Endothelial cell of umbilical vein (primary cell): Measurements from ENCODE around the gene MVK. TPM values are rescaled to one million over a fixed set of nuclear protein-coding genes. Genes with fewer than 3 reads are reported as not detected.

Source experiments
- BruUV-seq: library from RNA; stranded (reverse); fragments of 400-500 nt; replicated peaks from 2 replicates; lab custom pipeline; 2021; lab: Mats Ljungman, UMichigan
- CTCF ChIA-PET: fragments of 300-600, 350-600 bp; sonication (Branson Sonifier 250); formaldehyde crosslinking; loops from one replicate; lab custom pipeline; 2021; ENCODE audit warnings: antibody characterized with exemption, inconsistent platforms; lab: Charles Lee
- POLR2A ChIA-PET: fragments of 300-600, 350-600 bp; sonication (Branson Sonifier 250); formaldehyde crosslinking; loops from one replicate; lab custom pipeline; 2021; ENCODE audit warnings: antibody characterized with exemption, inconsistent platforms; lab: Charles Lee
- DNase-seq: peaks from one replicate; pipeline ENCODE4 v3.0.0-alpha.2; 2011; ENCODE audit warnings: low read depth, low spot score
- FAIRE-seq: peaks from 2 replicates; lab custom pipeline; 2011; peaks lifted over from hg19 to GRCh38; lab: Jason Lieb, UNC
- H2AFZ ChIP-seq: 2 replicates; pipeline ENCODE4 v1.6.0; 2012; ENCODE audit warnings: low read depth, low read length, control low read depth, inconsistent platforms
- H3K27ac ChIP-seq: 2 replicates; pipeline ENCODE4 v1.5.1; 2011; ENCODE audit warnings: low read depth, mild to moderate bottlenecking, control low read depth, low read length, moderate library complexity; ENCODE audit not compliant: insufficient read depth
- H3K27me3 ChIP-seq, 2 experiments: 2 replicates each; pipeline versions ENCODE4 v1.6.0 to v1.6.1; 2011; ENCODE audit warnings: low read length in 2 of 2, mixed read lengths in 1 of 2; ENCODE audit not compliant: control insufficient read depth in 2 of 2, insufficient read depth in 2 of 2
- H3K36me3 ChIP-seq, 2 experiments: 2 replicates in 1 of 2; 3 replicates in 1 of 2; pipeline ENCODE4 v1.5.1; 2011; ENCODE audit warnings: low read length in 2 of 2, mild to moderate bottlenecking in 1 of 2, moderate library complexity in 1 of 2; ENCODE audit not compliant: control insufficient read depth in 2 of 2, insufficient read depth in 2 of 2; ENCODE audit errors: extremely low read depth in 1 of 2
- H3K4me1 ChIP-seq: 3 replicates; pipeline ENCODE4 v1.5.1; 2011; ENCODE audit warnings: mild to moderate bottlenecking, low read length; ENCODE audit not compliant: control insufficient read depth, insufficient read depth; ENCODE audit errors: extremely low read depth
- H3K4me2 ChIP-seq: 2 replicates; pipeline ENCODE4 v1.6.1; 2011; ENCODE audit warnings: low read length, control low read depth, mixed read lengths; ENCODE audit not compliant: insufficient read depth
- H3K4me3 ChIP-seq, 3 experiments: fragments of 200-600 bp in 1 of 3; sonication (generic), shearing (Covaris generic) in 1 of 3; replicated peaks in 1 of 3; 2 replicates each; pipeline ENCODE4 v1.5.1; 2011 to 2016; ENCODE audit warnings: control low read depth in 3 of 3, low read length in 3 of 3, mild to moderate bottlenecking in 2 of 3, inconsistent platforms in 1 of 3, low read depth in 1 of 3, moderate library complexity in 1 of 3; ENCODE audit not compliant: insufficient read depth in 1 of 3
- H3K79me2 ChIP-seq: 2 replicates; pipeline ENCODE4 v1.6.0; 2012; ENCODE audit warnings: low read length, inconsistent platforms; ENCODE audit not compliant: control insufficient read depth, insufficient read depth
- H3K9ac ChIP-seq: replicated peaks from 2 replicates; pipeline ENCODE3; 2011; ENCODE audit warnings: low read length, control low read depth; ENCODE audit not compliant: insufficient read depth; ENCODE audit errors: extremely low read depth
- H3K9me1 ChIP-seq: replicated peaks from 3 replicates; pipeline ENCODE4 v1.6.0; 2011; ENCODE audit warnings: mild to moderate bottlenecking, low read length; ENCODE audit not compliant: control insufficient read depth, insufficient read depth; ENCODE audit errors: extremely low read depth
- H3K9me3 ChIP-seq: replicated peaks from 2 replicates; pipeline ENCODE4 v1.5.1; 2012; ENCODE audit warnings: low read length, inconsistent platforms; ENCODE audit not compliant: control insufficient read depth, insufficient read depth
- H4K20me1 ChIP-seq: replicated peaks from 2 replicates; pipeline ENCODE3; 2011; ENCODE audit warnings: mild to moderate bottlenecking, low read length; ENCODE audit not compliant: control insufficient read depth, insufficient read depth; ENCODE audit errors: extremely low read depth
- CTCF ChIP-seq, 2 donors: IDR thresholded peaks; 1 replicate in 1 of 2; 2 replicates in 1 of 2; pipeline ENCODE4 v1.5.1; 2011; ENCODE audit warnings: low read length in 2 of 2, mild to moderate bottlenecking in 2 of 2, moderate library complexity in 2 of 2, control low read depth in 1 of 2, inconsistent platforms in 1 of 2, low read depth in 1 of 2; ENCODE audit not compliant: insufficient read depth in 1 of 2; ENCODE audit errors: extremely low read depth in 1 of 2
- EZH2 ChIP-seq: IDR thresholded peaks from 2 replicates; pipeline ENCODE4 v1.6.1; 2012; ENCODE audit warnings: borderline replicate concordance, low read depth, mild to moderate bottlenecking, moderate library complexity, low read length, inconsistent platforms; ENCODE audit not compliant: severe bottlenecking
- FOS ChIP-seq: IDR thresholded peaks from 2 replicates; pipeline ENCODE4 v1.6.1; 2011; ENCODE audit warnings: mild to moderate bottlenecking, low read length, moderate library complexity, borderline replicate concordance; ENCODE audit not compliant: insufficient read depth
- GATA2 ChIP-seq: IDR thresholded peaks from 2 replicates; pipeline ENCODE4 v1.7.0; 2011; ENCODE audit warnings: low read depth, mild to moderate bottlenecking, moderate library complexity, mixed read lengths, low read length; ENCODE audit not compliant: insufficient read length, insufficient read depth
- JUN ChIP-seq: IDR thresholded peaks from 2 replicates; pipeline ENCODE4 v1.6.1; 2011; ENCODE audit warnings: borderline replicate concordance, low read depth; ENCODE audit not compliant: insufficient read length, insufficient read depth
- MAX ChIP-seq: IDR thresholded peaks from 2 replicates; pipeline ENCODE4 v1.6.1; 2011; ENCODE audit not compliant: insufficient read depth, insufficient read length
- MYC ChIP-seq: IDR thresholded peaks from one replicate; pipeline ENCODE4 v1.6.1; 2011; ENCODE audit warnings: mild to moderate bottlenecking, low read depth, low read length
- POLR2A ChIP-seq: IDR thresholded peaks from 2 replicates; pipeline ENCODE4 v1.6.1; 2012; ENCODE audit warnings: low read depth, mild to moderate bottlenecking, control low read depth, low read length
- POLR2AphosphoS5 ChIP-seq: IDR thresholded peaks from 2 replicates; pipeline ENCODE4 v1.6.1; 2012; ENCODE audit warnings: low read depth, mild to moderate bottlenecking, control low read depth, low read length, moderate library complexity; ENCODE audit not compliant: insufficient read depth
- dilution Hi-C: fragments of 300-500 bp; cut with MboI; formaldehyde crosslinking; loops from one replicate; pipeline ENCODE4 v1.15.0; 2019; ENCODE audit warnings: low sequenced_read_pairs; ENCODE audit not compliant: extremely low pct_ligation_motif_present
- intact Hi-C: fragments of 100-400 bp; cut with micrococcal nuclease; formaldehyde crosslinking; loops from one replicate; pipeline ENCODE4 v1.10.0; 2022
- polyA plus RNA-seq, 4 experiments: library from polyadenylated mRNA; depleted of rRNA in 3 of 4; stranded (reverse) in 3 of 4; unstranded in 1 of 4; fragments of >200 nt; gene quantifications; 2 replicates each; pipeline versions ENCODE4 v1.2.1 to v1.2.3, GENCODE V29; 2011 to 2012; ENCODE audit warnings: missing spikeins in 1 of 4
- total RNA-seq: library from RNA; stranded (reverse); gene quantifications from 2 replicates; pipeline ENCODE4 v1.2.3, GENCODE V29; 2021

MVK gene
- total and polyA plus RNA-seq, 2 donors (not counting 3 experiments of a cell fraction or from before 2014, with no cell fraction given) = 32.6 to 42.6 TPM

- Histone ChIP-seq H3K27ac (no peak overlapping the region), H3K79me2 (no peaks in the 10 kb centered on the region), H2AFZ (no peak overlapping the region), H3K9ac (no peak overlapping the region), H3K4me3 (no peak overlapping the region), H3K27me3 (no peaks in the 10 kb centered on the region), H3K4me1 (peaks cover 13% of the 10 kb centered on the region), H3K36me3 (peaks cover 0 to 11% of the 10 kb centered on the region in 2 experiments), H4K20me1 (no peaks in the 10 kb centered on the region), H3K9me3 (no peaks in the 10 kb centered on the region), H3K9me1 (no peaks in the 10 kb centered on the region), H3K4me2 (no peak overlapping the region)
- TF ChIP-seq FOS (no peak), CTCF (IDR thresholded peaks at IDR 0.05; ENCODE audit: extremely low read depth in 1 of 2, insufficient read depth in 1 of 2, low read depth in 1 of 2, low read length in 2 of 2) (no peak), POLR2A (no peak)
- intact Hi-C loops = no loop called here
- dilution Hi-C loops = no loop called here
- no TSS peak for BruUV-seq
- ChIA-PET CTCF (no interaction called here), POLR2A (no interaction called here)
- no peak for DNase-seq
- FAIRE-seq = no peak
Observed at GRCh38 chr12:109537136-109537535, 36.5 kb upstream of the MVK start.

GRCh38 chr12:109538191-109538863 is 35.3 kb upstream of the MVK start:
- no peak for FAIRE-seq
- CTCF ChIA-PET = interaction anchor here (2.4 kb wide), 1 partner anchor 19 kb away, joined by 10 read pairs; no protein-coding TSS in a partner anchor
- peaks cover 13% of the 10 kb centered on the region for H3K4me1 ChIP-seq

More at GRCh38 chr12:109538191-109538863, 35.3 kb upstream of the MVK start:
- H3K27me3 ChIP-seq = no peaks in the 10 kb centered on the region
- no peak overlapping the region for H3K27ac ChIP-seq
- no peak overlapping the region for H2AFZ ChIP-seq
- no peak for DNase-seq
- no peaks in the 10 kb centered on the region for H3K79me2 ChIP-seq
- no peak overlapping the region for H3K4me3 ChIP-seq
- no peaks in the 10 kb centered on the region for H4K20me1 ChIP-seq
- peaks cover 0 to 7% of the 10 kb centered on the region in 2 experiments for H3K36me3 ChIP-seq
- TF ChIP-seq GATA2 (no peak), MAX (no peak), CTCF (IDR thresholded peaks at IDR 0.05; ENCODE audit: extremely low read depth in 1 of 2, insufficient read depth in 1 of 2, low read depth in 1 of 2, low read length in 2 of 2) (no peak), FOS (no peak), MYC (no peak), JUN (no peak), EZH2 (no peak), POLR2AphosphoS5 (no peak), POLR2A (no peak)
- POLR2A ChIA-PET = no interaction called here
- H3K9ac ChIP-seq = no peak overlapping the region
- no peak overlapping the region for H3K4me2 ChIP-seq
- intact Hi-C loops = no loop called here
- BruUV-seq = no TSS peak
- no peaks in the 10 kb centered on the region for H3K9me1 ChIP-seq
- H3K9me3 ChIP-seq = no peaks in the 10 kb centered on the region
- dilution Hi-C loops = no loop called here
